ENCODE results near the gene DIO1.
A peak's percentile ranks its signal among the peaks of the same experiment; 100 is the strongest.

Gene DIO1

DNA sequence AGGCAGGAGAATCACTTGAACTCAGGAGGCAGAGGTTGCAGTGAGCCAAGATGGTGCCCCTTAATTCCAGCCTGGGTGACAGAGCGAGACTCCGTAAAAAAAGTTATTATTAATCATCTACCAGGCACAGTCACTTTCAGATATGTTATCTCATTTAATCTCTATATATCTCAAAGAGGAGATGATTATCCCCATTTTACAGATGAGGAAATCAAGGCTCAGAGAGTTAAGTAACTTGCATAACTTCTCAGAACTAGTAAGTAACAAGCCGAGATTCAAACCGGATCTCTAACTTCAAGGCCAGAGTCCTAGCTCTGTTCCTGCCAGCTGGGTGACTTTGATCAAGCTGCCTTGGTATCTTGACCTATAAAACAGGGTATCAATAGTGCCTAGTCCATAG, 17.5 kb downstream of the DIO1 start:
- TF ChIP-seq, protein P1, sequence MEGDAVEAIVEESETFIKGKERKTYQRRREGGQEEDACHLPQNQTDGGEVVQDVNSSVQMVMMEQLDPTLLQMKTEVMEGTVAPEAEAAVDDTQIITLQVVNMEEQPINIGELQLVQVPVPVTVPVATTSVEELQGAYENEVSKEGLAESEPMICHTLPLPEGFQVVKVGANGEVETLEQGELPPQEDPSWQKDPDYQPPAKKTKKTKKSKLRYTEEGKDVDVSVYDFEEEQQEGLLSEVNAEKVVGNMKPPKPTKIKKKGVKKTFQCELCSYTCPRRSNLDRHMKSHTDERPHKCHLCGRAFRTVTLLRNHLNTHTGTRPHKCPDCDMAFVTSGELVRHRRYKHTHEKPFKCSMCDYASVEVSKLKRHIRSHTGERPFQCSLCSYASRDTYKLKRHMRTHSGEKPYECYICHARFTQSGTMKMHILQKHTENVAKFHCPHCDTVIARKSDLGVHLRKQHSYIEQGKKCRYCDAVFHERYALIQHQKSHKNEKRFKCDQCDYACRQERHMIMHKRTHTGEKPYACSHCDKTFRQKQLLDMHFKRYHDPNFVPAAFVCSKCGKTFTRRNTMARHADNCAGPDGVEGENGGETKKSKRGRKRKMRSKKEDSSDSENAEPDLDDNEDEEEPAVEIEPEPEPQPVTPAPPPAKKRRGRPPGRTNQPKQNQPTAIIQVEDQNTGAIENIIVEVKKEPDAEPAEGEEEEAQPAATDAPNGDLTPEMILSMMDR (IDR thresholded peaks at IDR 0.05; ENCODE audit: low read depth, low read length) = no peak

DNA sequence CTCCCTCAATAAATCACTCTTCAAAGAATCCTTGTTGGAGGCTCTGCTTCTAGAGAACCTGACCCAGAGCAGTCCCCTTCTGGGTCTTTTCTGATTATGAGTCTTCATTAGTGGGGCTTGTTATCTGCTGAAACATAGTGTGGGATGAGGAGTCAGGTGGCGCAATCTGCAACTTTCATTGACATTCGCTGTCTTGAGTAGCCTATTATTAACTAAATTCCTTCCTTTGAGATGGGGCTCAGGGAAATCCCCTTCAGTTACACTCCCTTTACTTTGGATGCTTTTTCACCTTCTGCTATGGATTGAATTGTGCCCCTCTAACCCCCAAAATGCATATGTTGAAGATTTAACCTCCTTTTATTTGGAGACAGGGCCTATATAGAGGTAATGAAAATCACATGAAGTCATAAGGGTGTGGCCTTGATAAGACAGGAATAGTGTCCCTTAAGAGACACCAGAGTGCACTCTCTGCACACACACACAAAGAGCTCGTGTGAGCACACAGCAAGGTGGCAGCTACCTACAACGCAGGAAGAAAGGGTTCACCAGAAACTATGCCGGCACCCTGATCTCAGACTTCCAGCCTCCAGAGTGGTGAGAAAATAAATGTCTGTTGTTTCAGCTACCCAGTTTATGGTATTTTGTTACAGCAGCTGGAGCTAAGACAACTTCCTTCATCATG, 19.5 kb downstream of the DIO1 start:
- TF ChIP-seq, protein P1 (IDR thresholded peaks at IDR 0.05; ENCODE audit: low read depth, low read length) = no peak
- no peak for DNase-seq (ENCODE audit: extremely low read depth, low read depth)

More for the DNA sequence above, 17.5 kb downstream of the DIO1 start:
- no peak for DNase-seq (ENCODE audit: extremely low read depth, low read depth)

DNA sequence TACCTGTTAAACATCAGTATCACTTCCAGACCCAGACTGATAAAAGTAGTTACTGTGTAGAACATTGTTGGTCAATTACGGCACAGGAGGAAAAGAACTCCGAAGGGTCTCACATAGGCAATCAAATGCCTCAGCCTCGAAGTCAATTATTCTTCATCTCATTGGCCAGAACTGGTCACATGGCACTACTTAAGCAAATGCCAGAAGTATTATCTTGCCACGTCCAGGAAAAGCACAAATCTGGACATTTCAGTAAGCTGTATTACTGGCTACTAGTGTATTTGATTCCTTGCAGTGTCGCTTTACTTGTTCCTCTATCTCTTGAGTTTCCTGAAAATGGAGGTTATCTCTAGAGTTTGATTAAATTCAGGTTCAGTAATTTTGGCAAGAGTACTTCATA, 24.4 kb downstream of the DIO1 start:
- TF ChIP-seq, protein P1 (IDR thresholded peaks at IDR 0.05; ENCODE audit: low read depth, low read length) = no peak
- no peak for DNase-seq (ENCODE audit: extremely low read depth, low read depth)

DNA sequence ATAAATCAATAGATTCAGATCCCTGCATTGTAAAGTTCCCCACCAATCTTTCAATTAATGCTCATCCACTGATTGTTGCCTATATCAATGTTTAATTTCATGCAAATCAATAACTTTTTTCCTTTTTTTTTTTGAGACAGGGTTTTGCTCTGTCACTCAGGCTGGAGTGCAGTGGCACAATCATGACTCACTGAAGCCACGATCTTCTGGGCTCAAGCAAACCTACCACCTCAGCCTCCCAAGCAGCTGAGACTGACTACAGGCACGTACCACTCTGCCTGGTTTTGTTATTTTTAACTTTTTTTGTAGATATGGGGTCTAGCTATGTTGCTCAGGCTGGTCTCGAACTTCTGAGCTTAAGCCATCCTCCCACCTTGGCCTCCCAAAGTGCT, 25.7 kb downstream of the DIO1 start:
- no peak for DNase-seq (ENCODE audit: extremely low read depth, low read depth)
- TF ChIP-seq, protein P1 (IDR thresholded peaks at IDR 0.05; ENCODE audit: low read depth, low read length) = no peak

DNA sequence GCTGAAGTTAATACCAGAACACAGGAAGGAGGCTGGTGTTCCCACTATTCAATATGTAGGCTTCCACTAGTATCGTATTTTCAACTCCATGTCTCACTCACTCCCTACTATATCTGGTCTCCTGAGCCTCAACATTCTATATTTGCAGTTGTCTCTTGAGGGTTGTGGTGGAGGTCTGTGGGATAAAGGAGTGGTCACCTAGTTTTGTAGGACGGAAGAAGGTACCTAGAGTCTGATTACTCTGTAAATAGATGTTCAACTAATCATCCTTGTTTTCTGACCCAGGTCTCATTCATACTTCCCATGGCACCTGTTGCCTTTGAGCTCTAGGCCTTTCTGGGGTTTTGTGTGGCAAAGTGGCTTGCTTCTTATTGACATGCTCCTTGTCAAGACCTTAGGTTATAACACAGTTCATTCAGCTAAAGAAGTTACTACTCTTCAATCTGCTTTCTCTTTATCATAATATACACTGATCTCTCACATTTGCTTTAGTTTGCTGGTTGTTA, 33.4 kb downstream of the DIO1 start:
- TF ChIP-seq, protein P1 (IDR thresholded peaks at IDR 0.05; ENCODE audit: low read depth, low read length) = no peak
- no peak for DNase-seq (ENCODE audit: extremely low read depth, low read depth)

DNA sequence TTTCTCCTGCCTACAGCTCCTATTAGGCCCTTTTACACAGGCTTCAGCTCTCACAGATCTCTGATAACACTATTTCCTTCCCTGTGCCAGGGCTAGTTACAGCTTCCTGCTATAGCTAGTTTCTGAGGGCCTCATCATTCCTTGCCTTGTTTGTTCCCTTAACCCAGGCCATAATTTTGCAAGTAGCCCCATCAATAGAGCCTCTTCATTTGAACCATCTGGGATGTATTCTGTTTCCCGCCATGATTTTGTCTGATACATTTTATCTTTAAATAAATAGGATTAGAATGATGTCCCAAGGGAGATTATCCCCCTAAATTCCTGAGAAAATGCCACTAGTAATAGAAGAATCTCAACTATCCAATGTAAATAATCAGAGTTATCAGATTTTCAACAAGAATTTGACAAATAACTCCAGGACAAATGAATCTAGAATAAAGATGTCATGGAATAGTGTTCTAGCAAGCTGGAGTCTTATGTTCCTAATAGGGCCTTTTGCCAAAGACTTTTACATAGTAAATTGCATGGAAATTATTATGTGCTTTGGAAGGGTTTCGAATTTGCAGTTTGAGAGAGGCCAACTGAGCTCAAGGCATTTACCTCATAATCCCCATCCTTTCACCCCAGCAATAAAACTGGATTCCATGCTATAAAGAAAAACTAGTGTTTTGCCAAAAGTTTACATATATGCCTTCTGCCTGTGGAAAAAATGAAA, 35.4 kb downstream of the DIO1 start:
- peak; percentile 11 for DNase-seq (ENCODE audit: extremely low read depth, low read depth)

More for the DNA sequence above, 35.4 kb downstream of the DIO1 start:
- TF ChIP-seq, protein P1 (IDR thresholded peaks at IDR 0.05; ENCODE audit: low read depth, low read length) = no peak

Measured in AG09319 (cell line).